ENCODE results near the gene TMEM123.

Gene TMEM123

GRCh38 chr11:102414559-102414958 is 38.0 kb downstream of the TMEM123 start:
- DNase-seq (ENCODE audit: low spot score): no peak
- TF ChIP-seq, protein P1, sequence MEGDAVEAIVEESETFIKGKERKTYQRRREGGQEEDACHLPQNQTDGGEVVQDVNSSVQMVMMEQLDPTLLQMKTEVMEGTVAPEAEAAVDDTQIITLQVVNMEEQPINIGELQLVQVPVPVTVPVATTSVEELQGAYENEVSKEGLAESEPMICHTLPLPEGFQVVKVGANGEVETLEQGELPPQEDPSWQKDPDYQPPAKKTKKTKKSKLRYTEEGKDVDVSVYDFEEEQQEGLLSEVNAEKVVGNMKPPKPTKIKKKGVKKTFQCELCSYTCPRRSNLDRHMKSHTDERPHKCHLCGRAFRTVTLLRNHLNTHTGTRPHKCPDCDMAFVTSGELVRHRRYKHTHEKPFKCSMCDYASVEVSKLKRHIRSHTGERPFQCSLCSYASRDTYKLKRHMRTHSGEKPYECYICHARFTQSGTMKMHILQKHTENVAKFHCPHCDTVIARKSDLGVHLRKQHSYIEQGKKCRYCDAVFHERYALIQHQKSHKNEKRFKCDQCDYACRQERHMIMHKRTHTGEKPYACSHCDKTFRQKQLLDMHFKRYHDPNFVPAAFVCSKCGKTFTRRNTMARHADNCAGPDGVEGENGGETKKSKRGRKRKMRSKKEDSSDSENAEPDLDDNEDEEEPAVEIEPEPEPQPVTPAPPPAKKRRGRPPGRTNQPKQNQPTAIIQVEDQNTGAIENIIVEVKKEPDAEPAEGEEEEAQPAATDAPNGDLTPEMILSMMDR (IDR thresholded peaks at IDR 0.05): no peak
- Histone ChIP-seq H3K4me3 (no peak overlapping the region), H3K27ac (no peak overlapping the region)

GRCh38 chr11:102413497-102413896 is 39.1 kb downstream of the TMEM123 start:
- H3K4me3 ChIP-seq: no peak overlapping the region
- TF ChIP-seq, protein P1 (IDR thresholded peaks at IDR 0.05): no peak
- no peak for DNase-seq (ENCODE audit: low spot score)
- H3K27ac ChIP-seq: no peak overlapping the region

- DNase-seq (ENCODE audit: low spot score): no peak
- TF ChIP-seq, protein P1 (IDR thresholded peaks at IDR 0.05): no peak
- Histone ChIP-seq H3K4me3 (no peak overlapping the region), H3K27ac (no peak overlapping the region)
These were observed 41.4 kb downstream of the TMEM123 start for GRCh38 chr11:102411142-102411541.

GRCh38 chr11:102410382-102410784 is 42.2 kb downstream of the TMEM123 start:
- TF ChIP-seq, protein P1 (IDR thresholded peaks at IDR 0.05): no peak
- no peak for DNase-seq (ENCODE audit: low spot score)
- Histone ChIP-seq H3K4me3 (no peak overlapping the region), H3K27ac (no peak overlapping the region)

- TF ChIP-seq, protein P1 (IDR thresholded peaks at IDR 0.05): no peak
- Histone ChIP-seq H3K27ac (no peak overlapping the region), H3K4me3 (no peak overlapping the region)
- DNase-seq (ENCODE audit: low spot score): no peak
These were observed 44.2 kb downstream of the TMEM123 start for GRCh38 chr11:102408339-102408738.

DNA sequence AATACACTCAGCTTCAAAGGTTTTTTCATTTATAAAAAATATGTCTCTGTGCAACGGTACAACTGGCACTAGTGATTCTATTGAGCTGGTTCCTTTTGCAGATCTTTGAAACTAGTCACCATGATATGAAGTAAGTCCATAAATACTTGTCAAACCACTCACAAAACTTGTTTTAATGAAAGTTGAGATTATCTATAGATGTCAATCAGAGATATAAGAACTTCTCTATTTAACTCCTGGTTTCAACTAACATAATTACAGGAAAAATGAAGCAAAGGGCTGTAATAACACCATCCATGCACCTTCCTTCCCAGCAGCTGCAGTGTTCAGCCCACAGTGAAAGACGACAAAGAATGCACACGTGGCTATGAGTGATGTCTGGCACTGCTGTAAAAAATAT is 44.7 kb downstream of the TMEM123 start:
- TF ChIP-seq, protein P1 (IDR thresholded peaks at IDR 0.05): no peak
- no peak for DNase-seq (ENCODE audit: low spot score)

DNA sequence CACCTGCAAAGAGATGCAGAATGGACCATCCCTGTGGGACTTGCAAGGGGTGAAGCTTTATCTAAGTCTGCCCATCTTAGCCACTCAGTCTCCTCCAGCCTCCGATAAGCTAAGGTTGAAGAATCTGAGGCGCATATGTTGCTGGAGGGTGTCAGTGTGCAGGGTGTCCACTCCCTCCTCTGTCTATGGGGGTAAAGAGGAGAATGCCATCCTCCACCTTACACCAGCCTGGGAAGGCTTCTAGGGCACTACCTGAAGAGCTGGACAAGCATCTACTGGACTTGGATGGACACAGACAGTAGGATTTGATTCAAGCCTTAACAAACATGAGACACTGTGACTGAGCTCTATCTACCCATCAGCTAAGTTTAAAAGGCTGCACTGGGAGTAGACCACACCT is 46.5 kb downstream of the TMEM123 start:
- TF ChIP-seq, protein P1 (IDR thresholded peaks at IDR 0.05): no peak
- no peak overlapping the region for H3K4me3 ChIP-seq
- H3K27ac ChIP-seq: no peak overlapping the region
- DNase-seq (ENCODE audit: low spot score): no peak

More for the DNA sequence above, 44.7 kb downstream of the TMEM123 start:
- Histone ChIP-seq H3K4me3 (no peak overlapping the region), H3K27ac (no peak overlapping the region)

Data from coronary artery (tissue), 2 donors.